Tibial nerve (tissue), 4 donors: ENCODE measurements around the gene CEP63.

Experiments used
- EP300 ChIP-seq, 2 donors: sonication (generic); formaldehyde crosslinking; IDR thresholded peaks; one replicate each; pipeline ENCODE4 v1.6.1; 2017; ENCODE audit warnings: antibody characterized with exemption in 2 of 2, mild to moderate bottlenecking in 1 of 2
- POLR2A ChIP-seq, 2 donors: fragments of 450-650 bp; IDR thresholded peaks; one replicate each; pipeline ENCODE4 v1.6.1; 2017; ENCODE audit warnings: antibody characterized with exemption in 2 of 2, mild to moderate bottlenecking in 2 of 2, moderate library complexity in 2 of 2
- TF ChIP-seq, protein P1 (sequence below), 5 experiments: fragments of 200-600 bp in 3 of 5; fragments of 450-650 bp in 2 of 5; sonication (generic) in 3 of 5; IDR thresholded peaks; one replicate each; pipeline ENCODE4 v1.5.1; 2016 to 2019; ENCODE audit warnings: antibody characterized with exemption in 5 of 5, mild to moderate bottlenecking in 3 of 5, moderate library complexity in 2 of 5

DNA sequence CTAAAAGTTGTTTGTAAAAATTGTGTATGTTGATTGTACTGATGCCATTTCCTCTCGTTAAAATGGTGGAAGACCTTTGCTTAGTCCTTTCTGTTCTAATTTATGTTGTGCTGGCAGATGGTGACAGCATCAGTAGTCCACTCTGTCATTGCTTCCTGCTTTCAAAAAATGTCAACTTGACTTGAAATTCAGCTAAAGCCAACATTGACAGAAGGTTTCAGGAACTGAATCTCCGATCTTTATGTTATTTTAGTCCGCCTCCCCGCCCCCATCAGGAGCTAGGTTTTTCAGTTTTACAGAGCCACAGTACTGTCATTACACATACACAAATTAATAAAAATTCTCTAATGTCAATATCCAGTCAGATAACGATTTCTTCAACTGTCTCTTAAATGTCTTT lies 1.5 kb downstream of the CEP63 start:
- TF ChIP-seq EP300 (IDR thresholded peaks at IDR 0.05) (no peak), POLR2A (IDR thresholded peaks at IDR 0.05) (no peak)
- TF ChIP-seq, protein P1, sequence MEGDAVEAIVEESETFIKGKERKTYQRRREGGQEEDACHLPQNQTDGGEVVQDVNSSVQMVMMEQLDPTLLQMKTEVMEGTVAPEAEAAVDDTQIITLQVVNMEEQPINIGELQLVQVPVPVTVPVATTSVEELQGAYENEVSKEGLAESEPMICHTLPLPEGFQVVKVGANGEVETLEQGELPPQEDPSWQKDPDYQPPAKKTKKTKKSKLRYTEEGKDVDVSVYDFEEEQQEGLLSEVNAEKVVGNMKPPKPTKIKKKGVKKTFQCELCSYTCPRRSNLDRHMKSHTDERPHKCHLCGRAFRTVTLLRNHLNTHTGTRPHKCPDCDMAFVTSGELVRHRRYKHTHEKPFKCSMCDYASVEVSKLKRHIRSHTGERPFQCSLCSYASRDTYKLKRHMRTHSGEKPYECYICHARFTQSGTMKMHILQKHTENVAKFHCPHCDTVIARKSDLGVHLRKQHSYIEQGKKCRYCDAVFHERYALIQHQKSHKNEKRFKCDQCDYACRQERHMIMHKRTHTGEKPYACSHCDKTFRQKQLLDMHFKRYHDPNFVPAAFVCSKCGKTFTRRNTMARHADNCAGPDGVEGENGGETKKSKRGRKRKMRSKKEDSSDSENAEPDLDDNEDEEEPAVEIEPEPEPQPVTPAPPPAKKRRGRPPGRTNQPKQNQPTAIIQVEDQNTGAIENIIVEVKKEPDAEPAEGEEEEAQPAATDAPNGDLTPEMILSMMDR (IDR thresholded peaks at IDR 0.05) = no peak
